ENCODE data around the gene KIRREL3.

KIRREL3 gene

DNA sequence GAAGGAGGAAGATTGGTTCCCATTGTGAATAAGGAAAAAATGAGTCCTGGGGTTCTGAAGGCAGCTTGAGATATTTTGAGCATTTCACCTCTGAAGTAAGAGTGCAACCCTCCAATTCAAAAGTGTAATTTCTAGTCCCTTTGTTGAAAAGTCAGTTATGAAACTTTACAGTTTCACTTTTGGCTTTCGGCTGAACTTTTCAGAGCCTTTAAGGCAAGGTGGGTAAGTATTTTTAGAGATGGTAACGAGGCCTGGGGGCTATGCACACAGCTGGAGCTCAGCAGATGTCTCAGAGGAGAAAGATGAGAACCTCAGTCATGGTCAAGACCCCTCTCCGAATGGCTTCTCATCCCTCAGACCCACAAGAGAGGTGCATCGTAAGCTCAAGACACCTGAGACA lies 267.6 kb downstream of the KIRREL3 start:
- no peak for DNase-seq

DNA sequence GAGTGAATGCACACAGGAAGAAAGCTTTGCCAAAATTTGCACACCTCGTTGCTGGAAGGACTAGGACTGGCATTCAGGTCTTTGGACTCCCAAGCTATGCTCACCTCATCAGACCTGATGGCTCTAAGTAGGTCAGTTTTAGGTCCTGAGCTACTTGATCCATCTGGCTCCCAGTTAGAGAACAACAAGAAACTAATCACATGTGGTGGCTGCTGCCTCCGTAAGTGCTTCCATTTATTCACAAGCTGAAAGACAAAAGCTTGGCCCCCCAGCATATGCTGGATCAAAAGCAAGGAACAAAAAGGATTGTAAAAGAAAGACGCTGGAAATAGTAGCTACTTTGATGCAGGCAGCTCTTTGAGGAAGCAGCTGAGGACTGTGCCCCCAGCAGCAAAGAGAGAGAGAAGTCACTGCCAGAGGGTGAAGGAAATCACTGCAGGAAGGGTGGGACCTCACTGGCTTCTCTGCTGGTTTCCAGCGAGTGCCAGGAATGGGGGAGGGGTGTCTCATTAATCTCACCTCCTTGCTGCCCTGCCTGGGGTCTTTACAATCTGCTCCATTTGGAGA lies 268.9 kb downstream of the KIRREL3 start:
- DNase-seq, result no peak

DNA sequence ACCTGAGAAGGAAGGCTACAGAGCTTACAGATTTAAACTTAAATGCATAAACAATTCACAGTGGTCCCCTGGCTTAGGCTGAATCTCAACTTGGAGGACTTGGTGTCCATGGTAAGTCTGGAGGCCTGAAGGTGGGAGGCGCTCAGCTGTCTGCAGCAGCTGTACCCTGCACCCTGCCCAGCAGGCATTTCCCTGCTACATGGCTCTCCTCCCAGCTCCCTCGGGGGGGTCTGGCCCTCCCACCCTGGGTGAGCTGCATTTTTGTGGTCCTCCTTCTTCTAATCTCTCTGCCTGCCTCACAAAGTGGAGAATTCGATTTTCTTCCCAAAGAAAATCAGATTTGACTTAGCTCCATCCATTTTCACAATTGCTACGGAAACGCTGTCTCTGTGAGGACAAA lies 273.2 kb downstream of the KIRREL3 start:
- DNase-seq, result no peak

DNA sequence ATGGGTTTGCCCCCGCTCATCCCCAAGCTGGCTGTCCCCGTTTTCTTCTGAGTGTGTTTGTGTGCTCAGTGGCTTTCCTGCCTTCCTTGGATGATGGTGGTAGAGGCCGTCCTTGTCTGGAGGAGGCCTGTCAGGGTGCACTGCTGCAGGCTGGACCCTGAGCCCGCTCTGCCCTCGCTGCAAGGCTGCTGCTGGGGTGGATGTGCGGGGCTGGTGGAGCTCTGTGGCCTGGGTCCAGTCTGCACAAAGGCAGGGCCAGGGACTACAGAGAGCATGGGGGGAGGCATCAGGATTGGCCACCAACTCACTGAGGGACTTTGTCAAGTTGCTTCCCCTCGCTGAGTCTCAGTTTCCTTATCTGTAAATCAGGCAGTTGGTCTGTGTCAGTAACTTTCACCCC lies 275.0 kb downstream of the KIRREL3 start:
- no peak for DNase-seq

DNA sequence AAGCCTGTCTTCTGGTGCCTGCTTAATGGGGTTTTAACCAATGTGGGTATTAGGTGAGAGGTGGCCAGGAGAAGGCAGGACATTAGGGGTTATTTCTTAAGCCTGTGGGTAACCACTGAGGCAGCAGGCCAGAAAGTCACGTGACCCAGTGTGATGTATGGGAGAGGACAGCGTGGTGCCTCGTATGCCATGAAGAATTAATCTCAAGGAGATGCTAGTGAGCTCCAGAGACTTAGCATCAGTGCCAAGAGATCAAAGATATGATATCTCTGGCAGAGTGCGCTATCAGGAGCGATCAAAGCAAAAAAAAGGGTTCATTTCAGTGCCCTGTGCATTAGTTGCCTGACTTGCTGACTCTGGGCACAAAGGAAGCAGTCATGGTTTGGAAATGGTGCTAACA lies 275.5 kb downstream of the KIRREL3 start:
- DNase-seq, result no peak

DNA sequence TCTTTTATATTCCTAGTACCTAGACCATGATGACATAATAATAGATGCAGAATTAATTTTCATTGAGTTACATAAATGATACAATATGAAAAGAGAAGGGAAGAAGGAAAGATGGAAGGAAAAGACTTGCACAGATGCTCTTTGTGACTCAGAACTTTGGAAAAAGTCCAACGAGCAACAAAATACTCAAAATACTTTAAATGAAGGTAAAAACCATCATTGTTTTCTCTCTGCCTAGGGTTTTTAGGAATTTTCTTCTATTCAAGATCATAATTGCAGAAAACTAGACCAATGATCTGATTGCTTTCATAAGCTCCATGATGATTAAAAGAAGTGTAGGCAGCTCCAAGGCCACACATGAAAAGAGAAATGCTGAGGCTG lies 276.9 kb downstream of the KIRREL3 start:
- DNase-seq, result no peak

DNA sequence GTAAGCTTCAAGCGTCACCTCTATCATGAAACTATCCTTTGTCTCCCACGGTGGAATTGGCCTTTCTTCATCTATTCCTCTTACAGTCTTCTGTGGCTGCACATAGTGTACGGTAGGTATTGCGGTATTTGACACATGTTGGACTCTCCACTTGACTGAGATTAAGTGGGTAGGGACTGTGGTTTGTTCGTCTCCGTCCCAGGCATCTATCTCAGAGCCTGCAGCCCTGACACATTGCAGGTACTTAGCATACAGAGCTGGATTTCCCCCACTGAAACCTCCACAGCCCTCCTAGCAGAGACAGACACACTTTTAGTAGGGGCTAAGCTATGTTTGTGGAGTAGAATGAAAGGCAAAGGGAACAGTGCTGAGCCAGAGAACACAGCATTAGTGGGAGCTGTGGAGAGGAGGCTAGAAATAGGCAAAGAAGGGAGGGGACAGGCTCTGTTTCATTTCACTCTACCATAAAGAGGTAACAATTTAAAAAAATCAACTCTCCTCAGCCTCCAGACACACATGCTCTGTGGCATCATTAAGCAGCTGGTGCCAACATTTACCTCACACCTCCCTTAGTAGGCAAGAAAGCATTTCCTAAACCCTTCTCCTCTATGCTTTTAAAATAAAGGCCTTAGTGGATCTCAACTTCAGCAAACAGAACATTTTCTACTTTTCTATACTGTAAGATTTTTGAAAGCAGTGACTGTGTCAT lies 277.5 kb downstream of the KIRREL3 start:
- no peak for DNase-seq

DNA sequence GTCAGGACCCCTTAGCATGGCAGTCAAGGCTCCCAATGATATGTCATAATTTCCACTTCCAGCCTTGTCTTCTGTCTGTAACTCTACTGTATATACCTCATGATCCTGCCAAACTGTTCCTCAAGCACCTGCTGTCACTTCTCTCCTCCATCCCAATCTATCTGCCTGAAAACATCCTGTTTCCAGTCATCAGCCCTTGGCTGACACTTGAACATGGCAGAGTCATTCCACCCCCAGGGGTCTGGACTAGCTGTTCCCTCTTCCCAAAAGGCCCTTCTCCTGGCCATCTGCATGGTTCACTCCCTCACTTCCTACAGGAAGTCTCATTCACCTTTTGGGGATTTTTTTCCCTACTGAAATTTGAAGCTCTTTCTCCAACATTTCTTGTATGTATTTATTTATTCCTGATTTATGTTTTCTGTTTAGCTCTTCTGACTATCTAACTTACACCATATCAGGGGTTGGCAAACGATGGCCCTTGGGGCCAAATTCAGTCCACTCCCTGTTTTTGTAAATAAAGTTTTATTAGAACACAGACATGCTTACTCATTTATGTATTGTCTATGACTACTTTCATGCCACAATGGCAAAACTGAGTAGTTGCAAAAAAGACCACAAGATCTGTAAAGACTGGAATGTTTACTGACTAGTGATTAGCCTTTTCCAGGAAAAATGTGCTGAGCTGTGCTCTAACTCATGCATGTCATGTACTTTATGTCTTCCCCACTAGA lies 278.4 kb downstream of the KIRREL3 start:
- DNase-seq, result no peak

DNA sequence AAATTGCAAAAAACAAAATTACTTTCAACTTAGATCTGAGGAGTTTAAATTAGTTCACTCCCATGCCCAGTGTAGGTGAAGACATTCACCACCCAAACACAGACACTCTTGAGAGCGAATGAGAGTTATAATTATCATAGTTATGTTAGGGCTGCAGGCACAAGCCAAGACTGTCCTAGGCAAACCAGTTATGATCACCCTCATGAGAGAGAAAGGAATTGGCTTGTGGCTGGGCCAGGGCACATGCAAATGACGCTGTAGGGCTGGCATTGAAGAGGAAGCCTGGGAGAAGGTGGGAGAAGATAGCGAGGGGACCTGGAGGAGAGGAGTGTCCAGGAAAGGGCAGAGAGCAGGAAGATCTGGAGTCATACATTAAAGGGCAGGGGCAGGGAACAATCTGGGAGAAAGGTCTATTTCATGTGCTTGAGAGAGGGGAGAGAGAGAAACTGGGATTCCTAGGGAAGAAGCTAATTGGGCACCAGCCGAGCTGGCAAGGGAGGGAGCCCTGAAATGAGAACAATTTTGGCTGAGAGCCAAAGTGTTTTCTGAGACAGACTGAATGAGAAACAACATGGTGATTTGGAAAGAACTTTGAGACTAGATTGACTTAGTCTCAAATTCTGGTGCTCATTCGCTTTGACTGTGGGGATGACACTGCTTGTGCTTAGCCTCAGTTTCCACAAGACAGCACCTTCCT lies 279.9 kb downstream of the KIRREL3 start:
- DNase-seq, result no peak

DNA sequence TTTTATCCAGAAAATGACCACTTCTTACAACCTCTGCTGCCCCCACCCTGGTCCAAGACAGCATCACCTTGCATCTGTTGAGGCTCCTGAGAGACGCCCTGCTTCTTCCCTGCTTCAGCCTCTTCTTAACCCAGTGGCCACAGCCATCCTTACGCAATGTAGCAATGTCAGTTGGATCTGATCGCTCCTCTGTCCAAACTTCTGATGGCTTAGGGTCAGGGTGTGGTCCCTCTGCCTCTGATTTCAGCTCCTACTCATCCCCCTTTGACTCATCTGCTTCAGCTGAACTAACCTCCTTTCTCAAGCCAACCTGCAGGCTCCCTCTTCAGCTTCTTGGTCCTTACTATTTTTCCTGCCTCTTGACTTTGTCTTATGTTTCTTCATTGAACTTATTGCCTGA lies 280.8 kb downstream of the KIRREL3 start:
- DNase-seq, result no peak

DNA sequence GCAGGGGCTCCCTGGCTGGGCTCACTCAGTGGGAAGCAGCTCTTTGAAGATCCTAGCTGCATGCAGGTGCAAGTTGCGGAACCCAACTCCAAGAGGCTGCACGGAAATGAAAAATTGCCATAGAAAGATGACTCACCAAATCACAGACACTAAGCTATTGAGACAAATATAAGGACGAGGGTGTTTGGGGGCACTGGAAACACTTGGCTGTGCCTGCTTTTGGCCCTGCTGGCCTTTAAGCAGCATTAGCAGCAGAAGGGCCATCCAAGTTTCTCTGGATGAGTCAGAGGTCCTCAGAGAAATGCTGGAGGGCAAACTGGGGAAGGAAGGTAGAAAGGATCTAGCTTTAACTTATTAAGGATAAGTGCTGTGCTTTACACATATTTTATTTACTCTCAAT lies 282.3 kb downstream of the KIRREL3 start:
- no peak for DNase-seq

DNA sequence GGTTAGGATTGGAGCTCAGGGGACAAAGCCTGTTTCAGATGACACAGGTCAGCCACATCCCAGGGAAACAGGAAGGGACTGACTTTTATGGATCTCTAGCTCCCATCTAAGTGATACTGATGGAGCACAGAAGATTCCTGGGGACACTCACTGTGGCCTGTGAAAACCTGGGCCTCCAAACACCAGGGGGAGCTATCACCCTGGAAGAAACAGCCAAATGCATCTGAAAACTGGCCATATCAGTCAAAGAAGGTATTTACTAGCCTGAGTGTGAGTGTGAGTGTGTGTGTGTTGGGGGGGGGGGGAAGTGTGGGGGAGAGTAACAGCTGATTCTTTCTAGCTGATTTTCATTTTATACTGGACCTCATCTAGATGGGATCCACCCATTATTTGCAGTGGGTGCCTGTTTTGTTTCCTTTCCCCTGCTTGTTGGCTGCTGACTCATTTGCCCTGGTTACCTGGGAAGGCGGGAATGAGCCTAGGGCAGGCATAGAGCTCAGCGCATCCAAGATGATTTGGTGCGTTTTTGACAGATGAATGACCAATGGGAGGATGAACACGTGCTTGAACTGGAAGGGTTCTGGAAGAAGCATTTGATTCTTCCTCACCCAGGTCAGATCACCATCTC lies 284.0 kb downstream of the KIRREL3 start:
- DNase-seq, result peak; percentile 18

DNA sequence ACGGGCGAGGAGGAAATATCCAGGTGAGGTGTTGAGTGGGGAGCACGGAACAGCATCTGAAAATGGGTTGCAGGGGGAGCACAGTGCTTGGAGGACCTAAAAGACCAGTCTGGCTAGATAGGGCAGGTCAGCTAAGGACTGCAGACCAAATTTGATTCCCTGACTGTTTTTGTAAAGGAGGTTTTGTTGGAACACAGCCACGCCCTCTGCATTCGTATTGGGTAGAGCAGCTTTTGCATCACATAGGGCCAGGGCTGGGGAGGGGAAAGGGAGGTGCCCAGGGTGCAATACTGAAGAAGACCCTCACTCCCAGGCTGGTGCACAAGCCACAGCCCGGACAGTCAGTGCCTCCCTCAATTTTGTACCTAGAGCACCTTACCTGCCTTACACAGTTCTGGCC lies 286.8 kb downstream of the KIRREL3 start:
- DNase-seq, result no peak

DNA sequence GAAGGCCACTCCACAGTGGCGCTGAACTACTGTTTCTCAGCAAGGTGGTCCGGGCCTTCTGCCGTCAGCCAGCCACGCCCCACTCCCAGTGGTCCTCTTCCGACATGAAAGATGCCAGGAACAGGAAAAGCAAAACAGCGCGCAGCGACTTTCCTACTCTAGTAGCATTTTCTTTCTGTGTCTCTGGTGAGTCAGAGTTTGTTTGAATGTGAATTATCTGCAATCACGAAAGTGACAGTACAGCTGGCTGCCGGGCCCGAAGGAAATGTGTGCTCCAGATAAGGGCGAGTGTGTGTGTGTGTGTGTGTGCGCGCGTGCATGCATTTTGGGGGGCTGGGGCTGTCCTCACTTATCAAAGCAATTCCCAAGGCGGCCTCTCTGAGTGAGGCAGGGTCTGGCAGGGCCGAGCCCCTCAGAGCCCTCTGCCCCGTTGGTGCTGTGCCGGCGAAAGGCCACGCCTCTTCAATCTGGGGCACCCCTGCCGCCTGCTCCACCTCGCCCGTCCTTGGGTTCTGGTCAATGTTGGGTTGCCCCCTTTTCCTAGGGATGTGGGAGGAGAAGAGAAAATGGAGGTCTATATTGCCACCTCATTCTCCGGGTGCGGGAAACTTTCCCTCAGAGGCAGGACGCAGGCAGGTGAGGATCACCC lies 288.5 kb downstream of the KIRREL3 start:
- no peak for DNase-seq

DNA sequence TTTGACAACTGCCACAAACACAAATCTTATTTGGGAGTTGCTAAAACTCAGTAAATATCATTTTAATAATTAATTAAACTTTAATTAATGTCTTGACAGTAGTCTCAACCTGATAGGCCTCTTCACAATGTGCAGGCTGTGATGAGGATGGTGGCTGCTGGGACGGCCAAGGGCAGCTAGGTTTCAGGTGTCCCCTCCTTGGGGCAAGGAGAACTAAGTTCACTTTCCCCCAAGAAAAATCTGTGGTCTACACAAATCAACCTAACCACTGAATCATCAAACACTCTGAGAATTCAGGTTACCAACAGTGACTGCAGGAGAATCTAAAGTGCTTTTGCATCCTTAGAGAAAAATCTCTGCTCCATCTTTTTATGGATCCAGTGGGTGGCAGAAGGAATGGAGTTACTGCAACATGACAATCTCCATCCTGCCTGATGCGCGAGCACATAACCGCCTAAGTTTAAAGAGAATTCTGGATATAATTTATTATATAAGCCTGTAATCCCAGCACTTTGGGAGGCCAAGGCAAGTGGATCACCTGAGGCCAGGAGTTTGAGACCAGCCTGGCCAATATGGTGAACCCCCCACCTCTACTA lies 289.7 kb downstream of the KIRREL3 start:
- DNase-seq, result no peak

DNA sequence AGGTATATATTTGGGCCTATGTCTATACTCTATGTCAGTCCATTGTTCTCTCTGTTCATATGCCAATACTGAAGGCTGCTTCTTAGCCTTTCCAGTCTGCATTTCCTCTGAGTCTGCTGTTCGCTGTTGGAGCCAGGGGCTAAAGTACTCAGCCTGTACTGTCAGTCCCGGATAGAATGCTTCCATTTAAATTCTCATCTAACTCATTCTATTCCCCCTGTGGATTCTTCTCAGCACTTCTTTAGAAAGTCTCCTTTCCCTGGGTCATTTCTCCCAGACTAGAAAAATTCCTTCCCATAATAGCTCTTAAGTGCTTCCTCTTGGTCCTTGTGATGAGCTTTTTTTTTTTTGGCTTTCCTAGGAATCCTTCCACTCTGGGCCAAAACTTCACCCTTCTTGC lies 293.1 kb downstream of the KIRREL3 start:
- DNase-seq, result no peak

DNA sequence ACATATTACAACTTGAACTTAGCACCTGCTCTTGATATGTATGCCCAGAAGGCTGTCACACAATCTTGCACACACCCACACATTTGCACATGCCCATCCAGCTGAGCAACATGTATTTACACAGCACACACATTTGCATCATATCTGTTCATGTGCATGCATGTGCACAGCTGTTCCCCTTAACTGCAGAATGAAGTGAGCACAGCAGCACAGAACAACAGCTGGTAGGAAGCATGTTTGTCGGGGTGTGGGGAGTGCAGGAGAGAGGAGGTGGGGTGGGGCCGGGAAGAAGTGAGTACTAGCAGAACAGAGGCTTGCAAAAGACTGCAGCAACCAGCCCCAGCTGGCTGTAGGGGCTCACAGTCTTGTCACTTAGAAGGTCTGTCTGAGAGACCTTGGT lies 296.5 kb downstream of the KIRREL3 start:
- no peak for DNase-seq

DNA sequence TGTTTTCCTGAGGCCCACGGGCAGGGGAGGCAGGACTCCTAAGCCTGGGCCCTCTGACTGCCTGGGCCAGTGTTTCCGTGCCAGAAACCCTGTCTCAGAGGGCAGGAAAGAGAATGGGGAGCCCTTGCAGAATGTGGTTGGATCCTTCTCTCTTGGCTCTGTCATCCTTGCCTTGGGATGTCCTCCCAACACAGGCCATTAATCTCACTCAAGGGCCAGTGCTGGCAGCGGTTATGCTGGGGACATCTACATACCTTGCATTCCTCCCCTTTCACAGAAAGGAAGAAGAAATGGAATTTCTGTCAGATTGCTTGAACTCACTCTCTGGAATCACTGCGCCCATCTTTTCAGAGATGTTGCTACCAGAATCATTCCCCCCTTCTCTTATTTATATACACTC lies 296.9 kb downstream of the KIRREL3 start:
- no peak for DNase-seq

DNA sequence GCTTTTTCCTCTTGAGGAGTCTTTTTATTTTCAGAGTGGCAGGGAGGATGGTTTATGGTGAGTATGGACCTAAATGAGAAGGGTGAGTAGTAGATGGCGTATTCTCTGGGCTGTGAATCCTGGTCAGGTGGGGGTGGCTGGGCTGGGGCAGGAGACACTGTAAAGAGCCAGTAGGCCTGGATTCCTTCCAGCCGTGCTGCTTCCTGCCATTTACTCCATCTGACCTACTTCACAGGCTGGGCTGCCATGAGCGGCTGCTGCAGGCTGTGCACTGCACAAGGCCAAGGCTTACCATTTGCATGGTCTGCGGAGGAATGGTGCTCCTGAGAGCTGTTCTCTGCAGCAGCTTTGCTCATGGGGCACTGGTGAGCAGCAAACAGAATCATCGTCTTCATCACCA lies 297.6 kb downstream of the KIRREL3 start:
- no peak for DNase-seq

DNA sequence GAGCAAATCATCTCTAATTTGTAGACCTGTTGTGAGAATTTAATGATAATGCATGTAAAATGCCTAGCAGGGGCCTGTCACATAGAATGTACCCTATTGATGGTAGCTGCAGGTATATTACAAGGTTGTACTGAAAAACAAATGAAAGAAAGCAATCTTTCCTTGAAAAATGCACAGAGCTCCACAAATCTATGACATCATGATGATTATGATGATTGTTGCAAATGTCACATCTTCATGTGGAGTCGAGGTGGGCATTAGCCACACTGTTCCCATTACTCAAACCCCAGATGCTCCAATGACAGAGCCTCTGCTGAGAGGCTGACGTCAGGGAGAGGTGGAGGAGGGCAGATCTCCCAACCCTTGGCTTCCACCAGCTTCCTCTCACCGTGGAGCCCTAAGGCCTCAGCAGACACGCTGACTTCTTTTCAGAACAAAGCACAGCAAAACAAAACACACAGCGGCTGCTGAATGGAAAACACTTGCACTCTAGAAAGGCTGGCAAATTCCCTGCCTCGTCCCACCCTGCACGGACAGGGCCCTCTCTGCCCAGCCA lies 298.3 kb downstream of the KIRREL3 start:
- no peak for DNase-seq

DNA sequence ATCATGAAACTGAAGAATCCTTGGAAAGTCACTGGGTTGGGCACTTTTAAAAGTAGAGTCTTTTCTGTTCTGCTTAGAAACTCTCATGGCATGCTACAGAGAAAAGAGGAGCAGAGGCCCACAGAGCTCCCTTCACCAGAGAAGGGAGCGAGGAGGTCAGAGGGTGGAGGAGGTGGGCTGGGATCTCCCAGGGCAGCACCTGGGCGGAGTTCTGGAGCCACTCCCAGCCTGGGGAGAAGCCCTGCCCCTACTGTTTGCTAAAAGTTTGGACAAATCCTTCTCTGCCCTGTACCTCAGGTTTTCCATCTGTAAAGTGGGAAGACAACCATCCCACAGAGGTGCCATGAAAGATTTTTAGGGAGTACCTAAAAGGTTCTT lies 299.1 kb downstream of the KIRREL3 start:
- no peak for DNase-seq
